Measurements from ENCODE around the gene PDE4D.

DNA sequence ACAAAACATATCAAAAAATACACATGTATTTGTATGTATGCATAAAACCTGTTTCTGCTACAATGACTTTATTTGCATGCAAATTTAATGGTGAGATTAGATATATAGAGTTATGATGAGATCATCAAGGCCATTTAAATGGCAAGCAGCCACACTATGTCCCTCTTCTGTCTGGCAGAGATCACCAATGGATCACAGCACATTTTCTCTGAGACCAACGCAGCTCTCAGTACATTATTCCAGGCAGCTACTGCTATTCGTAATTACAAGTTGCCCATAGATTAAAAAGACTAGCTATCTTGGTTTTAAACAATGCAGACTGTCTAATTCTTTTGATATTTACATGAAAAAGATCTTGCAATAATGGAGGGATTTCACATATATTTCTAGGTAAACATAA, 629.5 kb downstream of the PDE4D start:
- TF ChIP-seq CTCF (conservative IDR thresholded peaks at IDR 0.05; ENCODE audit: low read depth, low read length) (no peak), EZH2 (IDR thresholded peaks at IDR 0.05; ENCODE audit: borderline replicate concordance, low read depth, low read length, poor library complexity, severe bottlenecking) (no peak)
